Astrocyte (in vitro differentiated cells and primary cell): ENCODE measurements around the gene ARID5B. TPM values are rescaled to one million over a fixed set of nuclear protein-coding genes. Genes with fewer than 3 reads are reported as not detected.

Experiments
- DNase-seq: peaks from one replicate; pipeline ENCODE4 v3.0.0-alpha.2; 2010; ENCODE audit warnings: low read depth
- FAIRE-seq: peaks from 2 replicates; lab custom pipeline; 2011; peaks lifted over from hg19 to GRCh38; lab: Jason Lieb, UNC
- H2AFZ ChIP-seq: 2 replicates; pipeline ENCODE4 v1.6.0; 2012; ENCODE audit warnings: low read depth, low read length, inconsistent platforms
- H3K27ac ChIP-seq: 2 replicates; pipeline ENCODE4 v1.5.1; 2011; ENCODE audit warnings: low read depth, low read length, inconsistent platforms
- H3K27me3 ChIP-seq: 2 replicates; pipeline ENCODE4 v1.6.0; 2011; ENCODE audit warnings: low read length, inconsistent platforms; ENCODE audit not compliant: insufficient read depth
- H3K36me3 ChIP-seq: 2 replicates; pipeline ENCODE4 v1.5.1; 2011; ENCODE audit warnings: low read length, inconsistent platforms; ENCODE audit not compliant: insufficient read depth
- H3K4me1 ChIP-seq: 2 replicates; pipeline ENCODE4 v1.5.1; 2011; ENCODE audit warnings: low read length, inconsistent platforms; ENCODE audit not compliant: insufficient read depth
- H3K4me2 ChIP-seq: 2 replicates; pipeline ENCODE4 v1.6.0; 2012; ENCODE audit warnings: low read length, inconsistent platforms
- H3K4me3 ChIP-seq: 2 replicates; pipeline ENCODE4 v1.5.1; 2011; ENCODE audit warnings: low read depth, mild to moderate bottlenecking, low read length, inconsistent platforms; ENCODE audit not compliant: insufficient read depth
- H3K79me2 ChIP-seq: 2 replicates; pipeline ENCODE4 v1.6.0; 2012; ENCODE audit warnings: mild to moderate bottlenecking, low read length, inconsistent platforms; ENCODE audit not compliant: insufficient read depth
- H3K9ac ChIP-seq: 2 replicates; pipeline ENCODE4 v1.6.0; 2012; ENCODE audit warnings: mild to moderate bottlenecking, low read length, inconsistent platforms
- H3K9me3 ChIP-seq: 2 replicates; pipeline ENCODE4 v1.5.1; 2012; ENCODE audit warnings: low read depth, mild to moderate bottlenecking, low read length, inconsistent platforms; ENCODE audit not compliant: insufficient read depth
- H4K20me1 ChIP-seq: 2 replicates; pipeline ENCODE4 v1.6.0; 2012; ENCODE audit warnings: low read length, inconsistent platforms; ENCODE audit not compliant: insufficient read depth
- H3K27ac Mint-ChIP-seq: one replicate; pipeline ENCODE4 v1.8.0; 2021; ENCODE audit warnings: mild to moderate bottlenecking, mixed read lengths; ENCODE audit not compliant: unreplicated experiment
- H3K27me3 Mint-ChIP-seq: one replicate; pipeline ENCODE4 v1.8.0; 2021; ENCODE audit warnings: low read depth, mixed read lengths; ENCODE audit not compliant: unreplicated experiment
- H3K36me3 Mint-ChIP-seq: one replicate; pipeline ENCODE4 v1.8.0; 2021; ENCODE audit warnings: low read depth, mixed read lengths; ENCODE audit not compliant: unreplicated experiment
- H3K4me1 Mint-ChIP-seq: one replicate; pipeline ENCODE4 v1.8.0; 2021; ENCODE audit warnings: low read depth, mixed read lengths; ENCODE audit not compliant: unreplicated experiment
- H3K4me3 Mint-ChIP-seq: one replicate; pipeline ENCODE4 v1.8.0; 2021; ENCODE audit warnings: mild to moderate bottlenecking, moderate library complexity, mixed read lengths; ENCODE audit not compliant: unreplicated experiment
- H3K9me3 Mint-ChIP-seq: one replicate; pipeline ENCODE4 v1.8.0; 2021; ENCODE audit warnings: mild to moderate bottlenecking, mixed read lengths; ENCODE audit not compliant: unreplicated experiment
- CTCF ChIP-seq: IDR thresholded peaks from 2 replicates; pipeline ENCODE4 v1.5.1; 2011; ENCODE audit warnings: low read depth, mild to moderate bottlenecking, inconsistent platforms, low read length, moderate library complexity; ENCODE audit not compliant: insufficient read depth
- EZH2 ChIP-seq: IDR thresholded peaks from 2 replicates; pipeline ENCODE4 v1.6.1; 2012; ENCODE audit warnings: mild to moderate bottlenecking, low read length, inconsistent platforms; ENCODE audit not compliant: insufficient read depth
- total RNA-seq: library from RNA; stranded (reverse); gene quantifications from 2 replicates; pipeline ENCODE4 v1.2.1, GENCODE V29; 2021

The ARID5B gene
- total RNA-seq, 1 donor from 2014 or later: 66.0 TPM

- H3K36me3 Mint-ChIP-seq: peaks cover 10% of the 10 kb centered on the region
- TF ChIP-seq CTCF (no peak), EZH2 (no peak)
- H3K79me2 ChIP-seq: peaks cover 28% of the 10 kb centered on the region
- no peak for FAIRE-seq
- DNase-seq: no peak
- H3K4me3 ChIP-seq: no peak overlapping the region
- no peaks in the 10 kb centered on the region for H3K9me3 ChIP-seq
- no peak overlapping the region for H3K4me2 ChIP-seq
- H4K20me1 ChIP-seq: peaks cover 13% of the 10 kb centered on the region
- H3K36me3 ChIP-seq: no peaks in the 10 kb centered on the region
- no peak overlapping the region for H3K27ac Mint-ChIP-seq
- H3K27me3 ChIP-seq: no peaks in the 10 kb centered on the region
- H3K9me3 Mint-ChIP-seq: no peaks in the 10 kb centered on the region
- peaks cover 5% of the 10 kb centered on the region for H3K4me1 Mint-ChIP-seq
- no peak overlapping the region for H3K4me3 Mint-ChIP-seq
- H2AFZ ChIP-seq: no peak overlapping the region
- H3K27ac ChIP-seq: no peak overlapping the region
- no peak overlapping the region for H3K9ac ChIP-seq
- H3K27me3 Mint-ChIP-seq: no peaks in the 10 kb centered on the region
- peaks cover under 1% of the 10 kb centered on the region for H3K4me1 ChIP-seq
These were observed 57.3 kb downstream of the ARID5B start for GRCh38 chr10:61958805-61959204.

GRCh38 chr10:61959814-61960213 lies 58.3 kb downstream of the ARID5B start:
- Mint-ChIP-seq H3K27me3 (no peaks in the 10 kb centered on the region), H3K36me3 (peaks cover 6% of the 10 kb centered on the region), H3K27ac (no peak overlapping the region), H3K9me3 (no peaks in the 10 kb centered on the region), H3K4me1 (peaks cover 8% of the 10 kb centered on the region), H3K4me3 (no peak overlapping the region)
- no peak for FAIRE-seq
- Histone ChIP-seq H3K9me3 (no peaks in the 10 kb centered on the region), H3K79me2 (peaks cover 29% of the 10 kb centered on the region), H3K9ac (no peak overlapping the region), H3K4me3 (no peak overlapping the region), H3K4me2 (no peak overlapping the region), H3K27ac (no peak overlapping the region), H4K20me1 (peaks cover 20% of the 10 kb centered on the region), H3K4me1 (peaks cover 7% of the 10 kb centered on the region), H3K27me3 (no peaks in the 10 kb centered on the region), H2AFZ (no peak overlapping the region), H3K36me3 (no peaks in the 10 kb centered on the region)
- TF ChIP-seq EZH2: no peak
- no peak for TF ChIP-seq CTCF
- DNase-seq: no peak

GRCh38 chr10:61960396-61961120 lies 59.1 kb downstream of the ARID5B start:
- Histone ChIP-seq H3K9ac (no peak overlapping the region), H3K9me3 (no peaks in the 10 kb centered on the region), H3K4me3 (no peak overlapping the region), H4K20me1 (peaks cover 20% of the 10 kb centered on the region), H3K79me2 (peaks cover 29% of the 10 kb centered on the region), H2AFZ (no peak overlapping the region), H3K4me2 (no peak overlapping the region), H3K27me3 (no peaks in the 10 kb centered on the region), H3K4me1 (peaks cover 7% of the 10 kb centered on the region), H3K27ac (no peak overlapping the region), H3K36me3 (no peaks in the 10 kb centered on the region)
- no peak overlapping the region for H3K4me3 Mint-ChIP-seq
- no peaks in the 10 kb centered on the region for H3K9me3 Mint-ChIP-seq
- TF ChIP-seq CTCF (no peak), EZH2 (no peak)
- FAIRE-seq (no peak), DNase-seq (no peak)
- H3K4me1 Mint-ChIP-seq: peaks cover 8% of the 10 kb centered on the region
- H3K27me3 Mint-ChIP-seq: no peaks in the 10 kb centered on the region
- no peak overlapping the region for H3K27ac Mint-ChIP-seq
- peaks cover 3% of the 10 kb centered on the region for H3K36me3 Mint-ChIP-seq
